GM12892 (cell line): ENCODE data around the gene ZMIZ2.

ENCODE experiments used
- POLR2A ChIP-seq: IDR thresholded peaks from 2 replicates; pipeline ENCODE4 v1.6.1; 2011; ENCODE audit warnings: low read depth, low read length, control low read depth
- POLR2AphosphoS5 ChIP-seq: IDR thresholded peaks from 2 replicates; pipeline ENCODE4 v1.6.1; 2011; ENCODE audit warnings: low read depth, low read length, control low read depth

GRCh38 chr7:44761207-44762161, 12.8 kb downstream of the ZMIZ2 start:
- TF ChIP-seq POLR2A (no peak), POLR2AphosphoS5 (no peak)
